GM23338 (cell line): ENCODE results near the gene FOCAD. TPM values are rescaled to one million over a fixed set of nuclear protein-coding genes. Genes with fewer than 3 reads are reported as not detected.
A peak's percentile ranks its signal among the peaks of the same experiment; 100 is the strongest.

Experiments used
- ATAC-seq: fragments of 200-7000 bp; cut with Tn5 transposase; 3 replicates; pipeline ENCODE4 v1.9.1; 2020
- DNase-seq: peaks from one replicate; pipeline ENCODE4 v3.0.0-alpha.2; 2015; ENCODE audit warnings: low spot score
- H2AFZ ChIP-seq: fragments of 200-600 bp; sonication (generic); 2 replicates; pipeline ENCODE4 v1.8.0; 2016; ENCODE audit warnings: antibody characterized with exemption, mild to moderate bottlenecking, moderate library complexity
- H3F3A ChIP-seq: fragments of 200-600 bp; sonication (generic); replicated peaks from 2 replicates; pipeline ENCODE4 v1.8.0; 2017; ENCODE audit warnings: antibody characterized with exemption, mixed run types, low read depth
- H3K27ac ChIP-seq: fragments of 200-600 bp; sonication (generic); 2 replicates; pipeline ENCODE4 v1.6.1; 2016; ENCODE audit warnings: low read depth
- H3K27me3 ChIP-seq: fragments of 200-600 bp; sonication (generic); 2 replicates; pipeline ENCODE4 v1.8.0; 2016; ENCODE audit warnings: mild to moderate bottlenecking, mixed run types, moderate library complexity; ENCODE audit not compliant: insufficient read depth
- H3K36me3 ChIP-seq: fragments of 200-600 bp; sonication (generic); 2 replicates; pipeline ENCODE4 v1.8.0; 2016; ENCODE audit warnings: mild to moderate bottlenecking; ENCODE audit not compliant: insufficient read depth
- H3K4me1 ChIP-seq: fragments of 200-600 bp; sonication (generic); 2 replicates; pipeline ENCODE4 v1.8.0; 2016; ENCODE audit warnings: mild to moderate bottlenecking, moderate library complexity; ENCODE audit not compliant: insufficient read depth
- H3K4me2 ChIP-seq: fragments of 200-600 bp; sonication (generic); 2 replicates; pipeline ENCODE4 v1.7.1; 2017; ENCODE audit warnings: mixed run types
- H3K4me3 ChIP-seq: fragments of 200-600 bp; sonication (generic); 2 replicates; pipeline ENCODE4 v1.6.1; 2016; ENCODE audit warnings: mixed run types
- H3K79me2 ChIP-seq: fragments of 200-600 bp; sonication (generic); replicated peaks from 2 replicates; pipeline ENCODE4 v1.8.0; 2017; ENCODE audit warnings: mild to moderate bottlenecking; ENCODE audit not compliant: insufficient read depth
- H3K9me2 ChIP-seq: fragments of 200-600 bp; sonication (generic); 2 replicates; pipeline ENCODE4 v1.8.0; 2017; ENCODE audit not compliant: insufficient read depth
- H4K20me1 ChIP-seq: fragments of 200-600 bp; sonication (generic); replicated peaks from 2 replicates; pipeline ENCODE4 v1.8.0; 2017; ENCODE audit warnings: mild to moderate bottlenecking; ENCODE audit not compliant: insufficient read depth
- H3K27ac Mint-ChIP-seq: 2 replicates; pipeline ENCODE4 v1.8.0; 2020; ENCODE audit warnings: inconsistent platforms, mild to moderate bottlenecking, moderate library complexity, mixed read lengths
- H3K27me3 Mint-ChIP-seq: 3 replicates; pipeline ENCODE4 v1.8.0; 2022; ENCODE audit warnings: low read depth, mild to moderate bottlenecking, moderate library complexity, mixed read lengths, inconsistent platforms; ENCODE audit not compliant: insufficient read depth, poor library complexity
- H3K36me3 Mint-ChIP-seq: 3 replicates; pipeline ENCODE4 v1.8.0; 2021; ENCODE audit warnings: low read depth, mild to moderate bottlenecking, inconsistent platforms, moderate library complexity, mixed read lengths
- H3K4me1 Mint-ChIP-seq: 3 replicates; pipeline ENCODE4 v1.8.0; 2020; ENCODE audit warnings: mild to moderate bottlenecking, inconsistent platforms, mixed read lengths
- H3K4me3 Mint-ChIP-seq: 3 replicates; pipeline ENCODE4 v1.8.0; 2021; ENCODE audit warnings: moderate library complexity, mild to moderate bottlenecking, inconsistent platforms, mixed read lengths
- H3K9me3 Mint-ChIP-seq: 3 replicates; pipeline ENCODE4 v1.8.0; 2020; ENCODE audit warnings: moderate library complexity, mild to moderate bottlenecking, inconsistent platforms, mixed read lengths
- CREB1 ChIP-seq: fragments of 250-450 bp; sonication (Bioruptor Pico); IDR thresholded peaks from 2 replicates; pipeline ENCODE4 v1.5.0; 2020; ENCODE audit warnings: low read depth, mild to moderate bottlenecking, moderate library complexity
- EZH2 ChIP-seq: fragments of 200-600 bp; sonication (generic); IDR thresholded peaks from one replicate; pipeline ENCODE4 v1.8.0; 2017; ENCODE audit warnings: antibody characterized with exemption, mild to moderate bottlenecking, low read depth; ENCODE audit not compliant: unreplicated experiment
- JUNB ChIP-seq: IDR thresholded peaks from one replicate; pipeline ENCODE4 v1.6.1; 2016; ENCODE audit warnings: antibody characterized with exemption; ENCODE audit not compliant: unreplicated experiment
- NANOG ChIP-seq: IDR thresholded peaks from 2 replicates; pipeline ENCODE4 v1.6.1; 2016; ENCODE audit warnings: antibody characterized with exemption, borderline replicate concordance
- POLR2AphosphoS5 ChIP-seq: IDR thresholded peaks from 2 replicates; pipeline ENCODE4 v1.6.1; 2016; ENCODE audit warnings: antibody characterized with exemption, low read depth
- REST ChIP-seq: IDR thresholded peaks from one replicate; pipeline ENCODE4 v1.6.1; 2018; ENCODE audit warnings: antibody characterized with exemption; ENCODE audit not compliant: unreplicated experiment
- ZNF331 ChIP-seq: fragments of 250-450 bp; sonication (Bioruptor Pico); IDR thresholded peaks from 2 replicates; pipeline ENCODE4 v1.5.0; 2020; ENCODE audit warnings: low read depth, mild to moderate bottlenecking, moderate library complexity
- polyA plus RNA-seq: library from polyadenylated mRNA; unstranded; fragments of >200 nt; fragmentation: Nextera tagmentation; extraction: Ambion mirVana; gene quantifications from 2 replicates; pipeline ENCODE4 v1.2.1, GENCODE V29; 2016
- total RNA-seq: library from RNA; depleted of rRNA; stranded (reverse); fragments of >200 nt; shearing (Covaris generic); gene quantifications from 2 replicates; pipeline ENCODE4 v1.2.3, GENCODE V29; 2014
- TF ChIP-seq, protein P1 (sequence below), 2 experiments: fragments of 200-600 bp in 1 of 2; sonication (generic) in 1 of 2; conservative IDR thresholded peaks; 2 replicates each; pipeline versions ENCODE4 v1.5.1 to v1.6.1; 2016 to 2017; ENCODE audit warnings: antibody characterized with exemption in 2 of 2, low read depth in 2 of 2, mild to moderate bottlenecking in 2 of 2, moderate library complexity in 1 of 2

FOCAD gene
- total and polyA plus RNA-seq, 2 experiments from 2014 or later = 13.7 to 66.5 TPM

GRCh38 chr9:20781092-20781491 is 97.0 kb downstream of the FOCAD start (continued):
- TF ChIP-seq, protein P1, sequence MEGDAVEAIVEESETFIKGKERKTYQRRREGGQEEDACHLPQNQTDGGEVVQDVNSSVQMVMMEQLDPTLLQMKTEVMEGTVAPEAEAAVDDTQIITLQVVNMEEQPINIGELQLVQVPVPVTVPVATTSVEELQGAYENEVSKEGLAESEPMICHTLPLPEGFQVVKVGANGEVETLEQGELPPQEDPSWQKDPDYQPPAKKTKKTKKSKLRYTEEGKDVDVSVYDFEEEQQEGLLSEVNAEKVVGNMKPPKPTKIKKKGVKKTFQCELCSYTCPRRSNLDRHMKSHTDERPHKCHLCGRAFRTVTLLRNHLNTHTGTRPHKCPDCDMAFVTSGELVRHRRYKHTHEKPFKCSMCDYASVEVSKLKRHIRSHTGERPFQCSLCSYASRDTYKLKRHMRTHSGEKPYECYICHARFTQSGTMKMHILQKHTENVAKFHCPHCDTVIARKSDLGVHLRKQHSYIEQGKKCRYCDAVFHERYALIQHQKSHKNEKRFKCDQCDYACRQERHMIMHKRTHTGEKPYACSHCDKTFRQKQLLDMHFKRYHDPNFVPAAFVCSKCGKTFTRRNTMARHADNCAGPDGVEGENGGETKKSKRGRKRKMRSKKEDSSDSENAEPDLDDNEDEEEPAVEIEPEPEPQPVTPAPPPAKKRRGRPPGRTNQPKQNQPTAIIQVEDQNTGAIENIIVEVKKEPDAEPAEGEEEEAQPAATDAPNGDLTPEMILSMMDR (conservative IDR thresholded peaks at IDR 0.05; ENCODE audit: low read depth in 2 of 2) = no peak
- no peak for TF ChIP-seq REST
- TF ChIP-seq CREB1 (CRISPR knock-in tag) = no peak
- no peak for TF ChIP-seq JUNB
- TF ChIP-seq EZH2 = no peak
- TF ChIP-seq NANOG = no peak
- TF ChIP-seq POLR2AphosphoS5 = no peak

DNA sequence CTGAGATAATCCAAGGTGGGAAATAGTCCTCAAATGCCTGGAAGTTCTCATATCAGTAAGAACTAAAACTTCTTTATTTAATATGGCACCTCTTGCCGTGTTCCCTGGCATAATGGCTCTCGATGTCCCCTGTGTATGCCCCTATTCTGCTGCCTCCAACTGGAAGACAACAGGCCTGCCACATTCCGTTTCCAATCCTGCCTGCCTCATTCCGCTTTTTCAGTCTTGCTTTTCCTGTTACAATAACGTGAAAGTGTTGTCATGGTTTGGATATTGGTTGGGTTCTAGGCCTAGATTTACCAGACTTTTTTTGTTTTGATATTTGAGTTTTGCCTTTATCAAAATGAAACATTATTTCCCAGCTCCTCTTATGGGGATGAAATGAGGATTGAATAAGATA is 98.2 kb downstream of the FOCAD start:
- ATAC-seq = peak; percentile 44; the same call in 2 of the 3 replicates
- no peak overlapping the region; the same call in 1 of the 2 replicates for H3K27ac Mint-ChIP-seq

More for the DNA sequence above, 98.2 kb downstream of the FOCAD start:
- H3K4me3 Mint-ChIP-seq = no peak overlapping the region
- H3K9me3 Mint-ChIP-seq = no peaks in the 10 kb centered on the region
- Histone ChIP-seq H3K4me3 (no peak overlapping the region), H3K9me2 (no peaks in the 10 kb centered on the region), H3K27me3 (no peaks in the 10 kb centered on the region), H3K79me2 (no peaks in the 10 kb centered on the region), H3K4me2 (peak overlapping the region; percentile 7; the same call in 1 of the 2 replicates), H2AFZ (no peak overlapping the region), H4K20me1 (0 out of 2 replicates have a peak, but pooled peaks cover 2% of the 10 kb centered on the region), H3K27ac (no peak overlapping the region), H3F3A (no peaks in the 10 kb centered on the region), H3K36me3 (no peaks in the 10 kb centered on the region), H3K4me1 (peaks cover 35% of the 10 kb centered on the region)
- peak; percentile 34 for DNase-seq
- TF ChIP-seq EZH2 (no peak), ZNF331 (CRISPR knock-in tag) (no peak)
- TF ChIP-seq, protein P1 (conservative IDR thresholded peaks at IDR 0.05; ENCODE audit: low read depth in 2 of 2) = peak in 1 of 2 experiments; percentile 19; a peak in 2 of 4 replicates
- H3K27me3 Mint-ChIP-seq = peaks cover 6% of the 10 kb centered on the region
- no peaks in the 10 kb centered on the region for H3K36me3 Mint-ChIP-seq
- H3K4me1 Mint-ChIP-seq = peaks cover 34% of the 10 kb centered on the region
